Vagina (tissue), 2 donors: ENCODE measurements around the gene ECE2.

Experiments
- CTCF ChIP-seq, 3 experiments: fragments of 450-650 bp in 2 of 3; fragments of 200-600 bp in 1 of 3; sonication (generic) in 1 of 3; IDR thresholded peaks; one replicate each; pipeline ENCODE4 v1.5.1; 2017 to 2019; ENCODE audit warnings: antibody characterized with exemption in 3 of 3, mild to moderate bottlenecking in 2 of 3, moderate library complexity in 2 of 3
- POLR2A ChIP-seq, 2 donors: fragments of 450-650 bp; IDR thresholded peaks; one replicate each; pipeline ENCODE4 v1.6.1; 2017; ENCODE audit warnings: antibody characterized with exemption in 2 of 2, mild to moderate bottlenecking in 2 of 2, moderate library complexity in 2 of 2
- POLR2AphosphoS5 ChIP-seq, 2 donors: sonication (generic); formaldehyde crosslinking; IDR thresholded peaks; one replicate each; pipeline ENCODE4 v1.9.0; 2017; ENCODE audit warnings: antibody characterized with exemption in 2 of 2, mild to moderate bottlenecking in 2 of 2, low read depth in 1 of 2; ENCODE audit not compliant: insufficient read depth in 1 of 2

- no peak for TF ChIP-seq POLR2A (IDR thresholded peaks at IDR 0.05)
- no peak for TF ChIP-seq CTCF (IDR thresholded peaks at IDR 0.05)
- TF ChIP-seq POLR2AphosphoS5 (IDR thresholded peaks at IDR 0.05; ENCODE audit: insufficient read depth in 1 of 2, low read depth in 1 of 2) = no peak
Observed at GRCh38 chr3:184241141-184241446, 34.7 kb upstream of the ECE2 start.
